Measurements from ENCODE around the gene CCDC127. TPM values are rescaled to one million over a fixed set of nuclear protein-coding genes. Genes with fewer than 3 reads are reported as not detected.
"Not testable (repeated sequence)": the region's sequence is repeated elsewhere in the genome, so short reads cannot be mapped to it uniquely, and the experiment has no call there.

CCDC127 gene
- total RNA-seq, 2 experiments from 2014 or later = 5.6 to 6.5 TPM

GRCh38 chr5:225334-225733 is 7.4 kb upstream of the CCDC127 start:
- Mint-ChIP-seq H3K4me1 (peaks cover 36% of the 10 kb centered on the region), H3K27ac (no peak overlapping the region), H3K36me3 (ENCODE audit: low read depth) (peaks cover 64% of the 10 kb centered on the region), H3K27me3 (no peaks in the 10 kb centered on the region), H3K9me3 (no peaks in the 10 kb centered on the region), H3K4me3 (no peak overlapping the region)
- POLR2A ChIA-PET = no interaction called here
- CTCF ChIA-PET = no interaction called here
- no peak for DNase-seq

- ChIA-PET POLR2A (no interaction called here), CTCF (no interaction called here)
- Mint-ChIP-seq H3K27me3 (no peaks in the 10 kb centered on the region), H3K36me3 (ENCODE audit: low read depth) (peaks cover 57% of the 10 kb centered on the region), H3K27ac (no peak overlapping the region), H3K4me1 (peaks cover 39% of the 10 kb centered on the region), H3K9me3 (no peaks in the 10 kb centered on the region), H3K4me3 (no peak overlapping the region)
- DNase-seq = no peak
Measured at GRCh38 chr5:223791-224190, 5.8 kb upstream of the CCDC127 start.

- peaks cover 39% of the 10 kb centered on the region for H3K4me1 Mint-ChIP-seq
- H3K9me3 Mint-ChIP-seq, DNase-seq, CTCF ChIA-PET, H3K27ac Mint-ChIP-seq, H3K27me3 Mint-ChIP-seq, H3K4me3 Mint-ChIP-seq, POLR2A ChIA-PET: not testable (repeated sequence)
- H3K36me3 Mint-ChIP-seq (ENCODE audit: low read depth) = peaks cover 53% of the 10 kb centered on the region
Measured at GRCh38 chr5:222951-223715, 5.2 kb upstream of the CCDC127 start.

- Mint-ChIP-seq H3K4me3 (peak overlapping the region; percentile 90), H3K27me3 (no peaks in the 10 kb centered on the region), H3K4me1 (peaks cover 58% of the 10 kb centered on the region), H3K9me3 (no peaks in the 10 kb centered on the region), H3K36me3 (ENCODE audit: low read depth) (peaks cover 45% of the 10 kb centered on the region), H3K27ac (peak overlapping the region; percentile 94)
- ChIA-PET CTCF (interaction anchor here (1.2 to 1.3 kb wide), 2 partner anchors 29 to 51 kb away, joined by 4 to 5 read pairs; partner anchors contain the start of genes LRRC14B and PDCD6), POLR2A (interaction anchor here (1.0 to 3.0 kb wide), 11 partner anchors 12 to 220 kb away, joined by 3 to 28 read pairs (median 6); partner anchors contain the start of genes LRRC14B and PDCD6)
- no peak for DNase-seq
Measured at GRCh38 chr5:219991-220390, 2.0 kb upstream of the CCDC127 start.

- DNase-seq = peak; percentile 39
- ChIA-PET POLR2A (interaction anchor here (1.0 to 3.0 kb wide), 13 partner anchors 12 to 220 kb away, joined by 3 to 28 read pairs (median 4); partner anchors contain the start of genes LRRC14B and PDCD6), CTCF (interaction anchor here (1.2 to 1.3 kb wide), 3 partner anchors 28 to 227 kb away, joined by 4 to 5 read pairs (median 4); partner anchors contain the start of genes LRRC14B and PDCD6)
- H3K27me3 Mint-ChIP-seq = no peaks in the 10 kb centered on the region
- peaks cover 45% of the 10 kb centered on the region for H3K36me3 Mint-ChIP-seq (ENCODE audit: low read depth)
- peak overlapping the region; percentile 94 for H3K27ac Mint-ChIP-seq
- no peaks in the 10 kb centered on the region for H3K9me3 Mint-ChIP-seq
- peaks cover 61% of the 10 kb centered on the region for H3K4me1 Mint-ChIP-seq
- H3K4me3 Mint-ChIP-seq = peak overlapping the region; percentile 90
Measured at GRCh38 chr5:219460-219863, 1.5 kb upstream of the CCDC127 start.

GRCh38 chr5:218457-219291 is 721 bp upstream of the CCDC127 start:
- peaks cover 45% of the 10 kb centered on the region for H3K36me3 Mint-ChIP-seq (ENCODE audit: low read depth)

GRCh38 chr5:216076-216475 is 1.9 kb downstream of the CCDC127 start:
- DNase-seq, H3K9me3 Mint-ChIP-seq, H3K27me3 Mint-ChIP-seq, POLR2A ChIA-PET, CTCF ChIA-PET, H3K4me3 Mint-ChIP-seq, H3K27ac Mint-ChIP-seq: not testable (repeated sequence)
- H3K4me1 Mint-ChIP-seq = peaks cover 41% of the 10 kb centered on the region
- peaks cover 32% of the 10 kb centered on the region for H3K36me3 Mint-ChIP-seq (ENCODE audit: low read depth)

More at GRCh38 chr5:218457-219291, 721 bp upstream of the CCDC127 start:
- Mint-ChIP-seq H3K9me3 (no peaks in the 10 kb centered on the region), H3K27ac (peak overlapping the region; percentile 94), H3K4me3 (peak overlapping the region; percentile 90), H3K27me3 (no peaks in the 10 kb centered on the region), H3K4me1 (peaks cover 64% of the 10 kb centered on the region)
- CTCF ChIA-PET = interaction anchor here (1.0 to 2.0 kb wide), 6 partner anchors 27 to 228 kb away, joined by 3 to 11 read pairs (median 4); partner anchors contain the start of genes LRRC14B and PDCD6
- POLR2A ChIA-PET = interaction anchor here (1.0 to 3.0 kb wide), 16 partner anchors 13 to 309 kb away, joined by 3 to 28 read pairs (median 3); partner anchors contain the start of genes LRRC14B and PDCD6
- DNase-seq = peak; percentile 34

- H3K4me3 Mint-ChIP-seq, CTCF ChIA-PET, H3K27me3 Mint-ChIP-seq, POLR2A ChIA-PET, H3K9me3 Mint-ChIP-seq, DNase-seq: not testable (repeated sequence)
- Mint-ChIP-seq H3K4me1 (peaks cover 36% of the 10 kb centered on the region), H3K27ac (peak overlapping the region; percentile 56), H3K36me3 (ENCODE audit: low read depth) (peaks cover 33% of the 10 kb centered on the region)
Measured at GRCh38 chr5:215256-215655, 2.7 kb downstream of the CCDC127 start.

GRCh38 chr5:213803-214395 is 4.1 kb downstream of the CCDC127 start:
- Mint-ChIP-seq H3K27ac (no peak overlapping the region), H3K4me3 (no peak overlapping the region), H3K4me1 (peaks cover 36% of the 10 kb centered on the region), H3K27me3 (no peaks in the 10 kb centered on the region), H3K9me3 (no peaks in the 10 kb centered on the region), H3K36me3 (ENCODE audit: low read depth) (peaks cover 31% of the 10 kb centered on the region)
- POLR2A ChIA-PET = no interaction called here
- CTCF ChIA-PET = interaction anchor here (1.2 kb wide), 1 partner anchor 25 kb away, joined by 4 read pairs; no protein-coding TSS in a partner anchor
- no peak for DNase-seq

- DNase-seq = no peak
- no peak overlapping the region for H3K4me3 Mint-ChIP-seq
- no peaks in the 10 kb centered on the region for H3K27me3 Mint-ChIP-seq
- ChIA-PET CTCF (no interaction called here), POLR2A (interaction anchor here (0.6 kb wide), 1 partner anchor 336 kb away, joined by 3 read pairs; no protein-coding TSS in a partner anchor)
- peaks cover 26% of the 10 kb centered on the region for H3K36me3 Mint-ChIP-seq (ENCODE audit: low read depth)
- H3K9me3 Mint-ChIP-seq = no peaks in the 10 kb centered on the region
- no peak overlapping the region for H3K27ac Mint-ChIP-seq
- peaks cover 5% of the 10 kb centered on the region for H3K4me1 Mint-ChIP-seq
Measured at GRCh38 chr5:208449-209114, 9.4 kb downstream of the CCDC127 start.

- Mint-ChIP-seq H3K4me3 (no peak overlapping the region), H3K27ac (no peak overlapping the region), H3K36me3 (ENCODE audit: low read depth) (peaks cover 27% of the 10 kb centered on the region), H3K4me1 (peaks cover 5% of the 10 kb centered on the region), H3K9me3 (no peaks in the 10 kb centered on the region), H3K27me3 (no peaks in the 10 kb centered on the region)
- ChIA-PET POLR2A (no interaction called here), CTCF (no interaction called here)
- DNase-seq = no peak
Measured at GRCh38 chr5:207599-207998, 10.4 kb downstream of the CCDC127 start.

- Mint-ChIP-seq H3K4me1 (peaks cover 5% of the 10 kb centered on the region), H3K36me3 (ENCODE audit: low read depth) (peaks cover 28% of the 10 kb centered on the region), H3K27ac (no peak overlapping the region), H3K27me3 (no peaks in the 10 kb centered on the region), H3K4me3 (no peak overlapping the region), H3K9me3 (no peaks in the 10 kb centered on the region)
- POLR2A ChIA-PET = no interaction called here
- CTCF ChIA-PET = no interaction called here
- DNase-seq = no peak
Measured at GRCh38 chr5:206927-207536, 10.9 kb downstream of the CCDC127 start.

All from activated CD4-positive, alpha-beta memory T cell treated with anti-CD3 and anti-CD28 coated beads, Interleukin-2, amount 10 ng/mL, durations not matched to agents 7 days and 5 days (primary cell).